HG02870 (cell line): ENCODE results near the gene DDIT4.
"Not testable (repeated sequence)": the region's sequence is repeated elsewhere in the genome, so short reads cannot be mapped to it uniquely, and the experiment has no call there.

Experiments used
- ATAC-seq: cut with Tn5 transposase; IDR thresholded peaks from one replicate; pipeline ENCODE4 v1.9.1; 2021; ENCODE audit warnings: mild to moderate bottlenecking, moderate library complexity; ENCODE audit not compliant: unreplicated experiment

DDIT4 gene, protein sequence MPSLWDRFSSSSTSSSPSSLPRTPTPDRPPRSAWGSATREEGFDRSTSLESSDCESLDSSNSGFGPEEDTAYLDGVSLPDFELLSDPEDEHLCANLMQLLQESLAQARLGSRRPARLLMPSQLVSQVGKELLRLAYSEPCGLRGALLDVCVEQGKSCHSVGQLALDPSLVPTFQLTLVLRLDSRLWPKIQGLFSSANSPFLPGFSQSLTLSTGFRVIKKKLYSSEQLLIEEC

DNA sequence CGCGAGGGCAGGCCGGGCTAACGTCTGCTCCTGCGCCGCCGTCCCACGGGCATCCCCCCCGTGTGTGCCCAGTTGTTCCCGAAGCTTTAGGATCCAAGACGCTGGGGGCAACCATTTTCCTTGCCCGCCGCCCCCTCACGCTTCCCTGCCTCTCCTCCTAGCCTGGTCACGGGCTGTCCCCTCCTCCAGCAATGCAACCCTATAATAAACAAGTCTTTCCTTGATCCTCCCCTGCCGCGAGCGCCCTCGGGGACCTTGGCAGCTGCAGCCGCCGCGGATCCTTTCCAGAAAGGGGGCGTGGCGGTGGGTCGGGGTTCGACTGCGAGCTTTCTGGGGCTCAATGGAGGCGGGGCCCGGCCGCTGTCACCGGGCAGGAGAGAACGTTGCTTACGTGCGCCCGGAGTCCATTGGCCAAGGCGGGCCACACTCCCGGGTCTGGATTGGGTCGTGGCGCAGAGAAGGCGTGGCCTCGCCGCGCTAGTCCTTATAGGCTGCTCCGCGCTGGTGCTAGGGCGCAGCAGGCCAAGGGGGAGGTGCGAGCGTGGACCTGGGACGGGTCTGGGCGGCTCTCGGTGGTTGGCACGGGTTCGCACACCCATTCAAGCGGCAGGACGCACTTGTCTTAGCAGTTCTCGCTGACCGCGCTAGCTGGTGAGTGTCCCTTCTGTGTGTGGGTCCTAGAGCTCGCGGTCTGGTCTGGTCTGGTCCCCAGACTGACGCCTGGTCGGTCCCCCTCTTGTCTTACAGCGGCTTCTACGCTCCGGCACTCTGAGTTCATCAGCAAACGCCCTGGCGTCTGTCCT, at the start of gene DDIT4:
Gene DDIT4 (plus strand): TSS at position 515 of the 803 bp plus-strand sequence. CDS start 293 bp downstream, outside the sequence.
- ATAC-seq = peak; percentile 84

DNA sequence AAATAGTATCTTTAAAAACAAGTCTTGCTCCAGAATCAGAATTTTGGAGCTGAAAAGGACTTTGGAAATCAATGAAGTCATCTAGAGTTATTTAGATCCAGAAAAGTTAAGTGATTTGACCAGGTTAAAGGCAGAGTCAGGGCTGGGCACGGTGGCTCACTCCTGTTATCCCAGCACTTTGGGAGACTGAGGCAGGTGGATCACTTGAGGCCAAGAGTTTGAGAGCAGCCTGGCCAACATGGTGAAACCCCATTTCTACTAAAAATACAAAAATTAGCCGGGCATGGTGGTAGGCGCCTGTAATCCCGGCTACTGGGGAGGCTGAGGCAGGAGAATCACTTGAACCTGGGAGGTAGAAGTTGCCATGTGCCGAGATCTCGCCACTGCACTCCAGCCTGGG, 49.5 kb upstream of the DDIT4 start:
- not testable (repeated sequence) for ATAC-seq

DNA sequence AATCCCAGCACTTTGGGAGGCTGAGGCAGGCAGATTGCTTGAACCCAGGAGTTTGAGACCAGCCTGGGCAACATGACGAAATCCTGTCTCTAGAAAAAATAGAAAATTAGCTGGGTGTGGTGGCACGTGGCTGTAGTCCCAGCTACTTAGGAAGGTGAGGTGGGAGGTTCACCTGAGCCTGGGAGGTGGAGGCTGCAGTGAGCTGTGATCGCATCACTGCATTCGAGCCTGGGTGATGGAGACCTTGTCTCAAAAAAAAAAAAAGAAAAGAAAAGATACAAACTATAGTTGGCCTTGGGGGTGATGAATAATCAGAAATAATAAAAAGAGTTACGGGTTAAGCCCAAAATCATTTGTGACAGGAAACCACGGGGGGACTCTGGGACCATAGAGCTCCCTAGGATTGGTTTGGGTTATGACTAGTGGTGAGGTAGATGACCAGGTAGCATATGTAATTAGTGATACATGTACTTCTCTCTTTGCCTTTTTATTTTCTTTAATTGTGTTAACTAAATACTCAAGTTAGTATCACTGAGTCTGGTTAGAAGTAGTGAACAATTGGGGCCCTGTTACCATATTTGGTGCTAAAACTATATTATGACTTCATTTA, 47.2 kb upstream of the DDIT4 start:
- ATAC-seq = no peak

DNA sequence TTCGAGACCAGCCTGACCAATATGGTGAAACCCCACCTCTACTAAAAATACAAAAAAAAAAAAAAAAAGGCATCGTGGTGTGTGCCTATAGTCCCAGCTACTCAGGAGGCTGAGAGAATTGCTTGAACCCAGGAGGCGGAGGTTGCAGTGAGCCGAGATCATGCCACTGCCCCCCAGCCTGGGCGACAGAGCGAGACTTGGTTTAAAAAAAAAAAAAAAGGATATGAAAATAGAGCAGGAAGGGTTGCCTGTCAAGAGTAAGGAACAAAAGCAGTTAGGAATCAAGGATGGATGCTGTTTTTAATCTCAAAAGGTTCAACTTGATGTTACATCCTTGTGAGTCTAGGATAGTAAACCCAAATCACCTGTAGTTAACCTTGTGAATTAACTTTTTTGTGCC, 45.9 kb upstream of the DDIT4 start:
- ATAC-seq = no peak

DNA sequence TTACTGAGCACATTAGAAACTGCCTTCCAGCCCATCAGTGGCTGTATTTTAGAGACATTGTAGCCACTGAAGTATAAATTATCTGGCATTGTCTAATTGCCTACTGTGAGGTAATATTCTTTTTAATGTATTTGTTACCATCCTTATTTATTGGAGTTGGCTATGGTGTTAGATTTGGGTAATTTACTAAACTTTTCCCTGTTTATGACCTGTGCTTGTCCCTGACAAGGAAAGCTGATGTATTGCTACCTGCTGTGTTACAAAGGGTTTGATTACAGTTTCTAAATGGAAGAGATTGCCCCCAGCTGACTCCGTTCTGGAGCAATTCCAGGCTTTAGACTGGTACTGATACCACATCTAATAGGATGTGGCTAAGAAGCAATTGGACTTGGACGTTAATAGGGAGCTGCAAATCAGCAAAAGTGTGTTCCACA, 45.4 kb upstream of the DDIT4 start:
- ATAC-seq = no peak

DNA sequence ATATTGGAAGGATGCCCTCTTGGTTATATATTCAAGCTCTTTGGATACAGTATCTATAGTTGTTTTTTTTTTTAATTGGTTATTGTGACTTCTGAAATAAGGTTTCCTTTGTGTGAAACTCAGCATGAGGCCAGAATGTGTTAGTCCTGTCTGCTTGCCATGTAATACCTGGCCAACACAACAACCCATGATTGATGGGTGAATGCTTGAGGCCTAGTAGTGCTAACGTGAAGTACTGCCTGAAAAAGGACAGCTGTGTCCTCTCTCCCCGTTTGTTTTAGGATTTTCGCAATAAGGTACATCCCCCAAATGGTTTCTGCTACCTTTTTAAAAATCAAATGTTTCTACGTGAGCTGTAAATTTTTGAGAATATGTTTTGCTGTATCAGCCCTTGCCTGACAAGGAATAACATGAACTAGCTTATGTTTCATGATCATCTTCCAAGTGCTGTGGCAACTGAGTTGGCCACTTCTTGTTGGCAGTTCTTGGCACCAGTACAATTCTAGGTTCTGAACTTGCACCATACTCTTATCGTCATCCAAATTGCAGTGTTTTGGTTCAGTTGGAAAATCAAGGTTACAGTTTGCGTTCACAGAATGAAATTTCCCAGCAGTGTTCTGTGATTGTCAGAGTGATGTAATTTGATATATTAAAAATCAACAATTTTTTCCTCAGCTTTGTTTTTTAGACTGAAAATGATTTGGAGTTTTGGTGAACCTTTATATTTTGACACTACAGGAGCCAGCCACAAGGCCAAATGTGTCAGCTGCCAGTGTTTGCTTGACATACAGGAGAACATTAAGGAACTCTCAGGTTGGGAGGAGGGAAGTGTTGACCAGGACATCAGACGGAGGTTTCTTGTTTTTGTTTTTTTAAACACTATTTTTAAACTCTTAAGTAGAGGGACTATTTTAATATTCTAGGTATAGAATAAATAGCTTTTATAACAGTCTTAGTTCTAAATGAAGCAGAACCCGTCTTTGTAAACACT, 44.2 kb upstream of the DDIT4 start:
- ATAC-seq = no peak

DNA sequence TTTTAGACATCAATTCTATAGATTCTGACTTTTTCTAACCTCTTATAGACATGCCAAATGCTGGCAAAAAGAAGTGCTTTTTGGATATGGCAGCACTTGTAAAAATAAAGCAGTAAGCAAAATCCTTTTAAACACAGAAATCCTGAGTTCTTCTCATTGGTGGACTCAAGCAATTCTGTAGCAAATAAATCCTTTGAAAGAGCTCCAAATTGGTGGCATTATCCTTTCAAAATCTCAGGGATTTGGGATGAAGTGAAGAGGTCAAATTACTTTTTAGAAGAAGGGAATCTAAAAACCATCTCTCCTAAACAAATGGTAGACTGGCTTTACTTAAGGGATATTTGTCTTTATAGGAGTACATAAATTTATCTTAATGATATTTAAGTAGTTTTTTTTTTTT, 40.1 kb upstream of the DDIT4 start:
- no peak for ATAC-seq

DNA sequence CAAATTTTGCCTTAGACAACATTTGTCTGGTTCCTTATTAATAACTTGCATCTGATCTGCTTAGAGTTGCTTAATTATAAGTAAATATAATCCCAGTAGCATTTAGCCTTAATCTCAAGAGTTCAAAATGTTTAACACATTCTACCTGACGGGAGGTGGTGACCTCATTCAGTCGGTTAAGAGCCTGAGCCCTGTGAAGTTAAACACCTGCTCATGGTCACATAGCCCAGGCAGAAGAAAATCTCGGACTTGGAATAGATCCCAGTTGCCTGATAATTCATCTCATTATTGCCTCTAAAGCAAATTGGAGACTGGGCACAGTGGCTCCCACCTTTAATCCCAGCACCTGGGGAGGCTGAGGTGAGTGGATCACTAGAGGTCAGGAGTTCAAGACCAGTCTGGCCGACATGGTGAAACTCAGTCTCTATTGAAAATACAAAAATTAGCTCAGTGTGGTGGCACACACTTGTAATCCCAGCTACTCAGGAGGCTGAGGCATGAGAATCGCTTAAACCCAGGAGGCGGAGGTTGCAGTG, 39.1 kb upstream of the DDIT4 start:
- no peak for ATAC-seq

DNA sequence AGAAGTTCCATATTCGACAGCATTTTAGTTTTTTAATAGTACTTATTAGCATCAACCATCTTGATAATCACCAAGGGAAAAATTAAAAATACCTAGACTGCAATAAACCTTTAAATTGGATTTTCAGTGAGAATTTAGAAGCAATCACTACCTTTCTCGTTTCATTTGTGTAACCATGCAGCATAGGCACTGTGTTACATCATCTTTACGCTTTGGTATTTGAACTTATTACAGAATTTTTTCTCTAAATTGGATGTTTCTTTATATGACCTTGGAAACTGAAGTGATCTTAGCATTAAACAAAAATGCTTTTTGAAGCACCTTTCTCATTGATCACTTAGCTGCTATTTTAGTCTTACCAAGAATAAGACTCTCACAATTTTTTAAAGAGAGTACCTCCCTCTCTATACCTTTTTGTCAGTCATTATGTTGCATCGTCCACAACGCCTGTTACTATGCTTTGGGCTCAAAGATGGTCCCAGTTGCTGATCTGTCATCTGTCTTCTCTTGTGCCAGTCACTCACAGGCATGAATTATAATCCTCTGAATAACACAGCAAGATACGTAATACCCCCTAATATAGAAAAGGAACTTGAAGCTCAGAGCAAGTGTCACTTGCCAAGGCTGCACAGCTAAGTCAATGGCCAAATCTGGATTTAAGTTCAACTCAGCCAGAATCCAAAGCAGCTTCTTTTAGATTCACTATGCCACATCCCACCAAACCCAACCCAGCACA, 38.0 kb upstream of the DDIT4 start:
- no peak for ATAC-seq

DNA sequence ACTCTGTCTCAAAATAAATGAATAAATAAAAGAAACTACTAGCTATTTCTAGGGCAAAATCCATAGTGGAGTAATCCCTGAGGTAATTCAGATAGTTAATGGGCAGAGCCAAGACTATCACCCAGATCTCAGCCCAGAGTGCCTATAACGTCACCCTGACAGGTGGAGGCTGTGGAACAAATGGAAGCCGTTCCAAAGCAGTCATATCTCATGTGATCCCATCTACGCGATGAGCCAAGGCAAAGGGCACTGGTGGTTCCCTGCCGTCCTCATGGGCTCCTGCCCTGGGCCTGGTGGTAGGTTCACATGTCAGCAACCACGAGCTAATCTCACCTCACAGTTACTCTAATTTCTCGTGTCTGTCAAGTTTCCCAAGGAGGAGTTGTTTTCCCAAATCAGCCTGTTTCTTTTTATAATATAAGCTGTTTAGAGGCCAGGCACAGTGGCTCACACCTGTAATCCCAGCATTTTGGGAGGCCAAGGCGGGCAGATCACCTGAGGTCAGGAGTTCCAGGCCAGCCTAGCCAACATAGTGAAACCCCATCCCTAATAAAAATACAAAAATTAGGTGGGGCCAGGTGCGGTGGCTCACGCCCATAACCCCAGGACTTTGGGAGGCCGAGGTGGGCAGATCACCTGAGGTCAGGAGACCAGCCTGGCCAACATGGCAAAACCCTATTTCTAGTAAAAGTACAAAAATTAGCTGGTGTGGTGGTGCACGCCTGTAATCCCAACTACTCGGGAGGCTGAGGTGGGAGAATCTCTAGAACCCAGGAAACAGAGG, 35.1 kb upstream of the DDIT4 start:
- ATAC-seq = no peak

DNA sequence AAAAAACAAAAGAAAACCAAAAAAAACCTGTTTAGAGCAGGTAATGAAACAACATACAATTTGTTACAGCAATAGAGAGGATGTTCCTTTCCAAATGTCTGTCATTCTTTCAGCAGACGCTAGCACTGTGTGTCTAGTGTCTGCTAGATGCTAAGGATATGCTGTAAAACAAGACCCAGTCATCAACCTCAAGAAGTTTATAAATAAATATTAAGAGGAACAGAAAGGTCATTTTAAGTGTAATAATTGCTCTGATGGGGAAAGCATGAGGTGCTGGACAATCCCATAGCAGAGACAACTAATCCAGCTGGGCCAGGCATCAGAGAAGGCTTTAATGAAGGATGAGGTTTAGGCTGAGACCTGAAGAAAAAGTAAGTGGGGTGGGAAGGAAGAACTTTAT, 34.3 kb upstream of the DDIT4 start:
- no peak for ATAC-seq

DNA sequence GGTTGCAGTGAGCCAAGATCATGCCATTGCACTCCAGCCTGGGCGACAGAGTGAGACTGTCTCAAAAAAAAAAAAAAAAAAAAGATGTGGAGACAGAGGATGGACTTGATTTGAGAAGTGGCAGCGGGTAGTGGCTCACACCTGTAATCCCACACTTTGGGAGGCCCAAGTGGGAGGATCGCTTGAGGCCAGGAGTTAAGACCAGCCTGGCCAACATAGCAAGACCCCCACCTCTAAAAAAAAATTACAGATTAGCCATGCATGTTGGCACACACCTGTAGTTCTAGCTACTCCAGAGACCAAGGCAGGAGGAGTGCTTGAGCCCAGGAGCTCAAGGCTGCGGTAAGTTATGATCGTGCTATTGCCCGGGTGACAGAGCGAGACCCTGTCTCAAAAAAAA, 33.4 kb upstream of the DDIT4 start:
- ATAC-seq = no peak

DNA sequence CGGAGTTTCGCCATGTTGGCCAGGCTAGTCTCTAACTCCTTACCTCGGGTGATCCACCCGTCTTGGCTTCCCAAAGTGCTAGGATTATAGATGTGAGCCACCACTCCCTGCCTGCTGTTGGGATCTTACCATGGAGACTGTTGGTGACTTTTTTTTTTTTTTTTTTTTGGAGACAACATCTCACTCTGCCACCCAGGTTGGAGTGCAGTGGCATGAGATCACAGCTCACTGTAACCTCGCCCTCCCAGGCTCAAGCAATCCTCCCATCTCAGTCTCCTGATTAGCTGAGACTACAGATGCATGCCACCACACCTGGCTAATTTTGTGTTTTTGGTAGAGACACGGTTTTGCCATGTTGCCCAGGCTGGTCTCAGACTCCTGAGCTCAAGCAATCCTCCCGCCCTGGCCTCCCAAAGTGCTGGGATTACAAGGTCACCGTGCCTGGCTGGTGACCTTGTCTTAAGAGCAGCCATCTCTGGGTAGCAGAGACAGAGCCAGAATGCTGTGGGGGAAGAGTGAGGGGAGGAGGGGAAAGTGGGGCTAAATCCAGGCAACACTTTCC, 32.0 kb upstream of the DDIT4 start:
- no peak for ATAC-seq

DNA sequence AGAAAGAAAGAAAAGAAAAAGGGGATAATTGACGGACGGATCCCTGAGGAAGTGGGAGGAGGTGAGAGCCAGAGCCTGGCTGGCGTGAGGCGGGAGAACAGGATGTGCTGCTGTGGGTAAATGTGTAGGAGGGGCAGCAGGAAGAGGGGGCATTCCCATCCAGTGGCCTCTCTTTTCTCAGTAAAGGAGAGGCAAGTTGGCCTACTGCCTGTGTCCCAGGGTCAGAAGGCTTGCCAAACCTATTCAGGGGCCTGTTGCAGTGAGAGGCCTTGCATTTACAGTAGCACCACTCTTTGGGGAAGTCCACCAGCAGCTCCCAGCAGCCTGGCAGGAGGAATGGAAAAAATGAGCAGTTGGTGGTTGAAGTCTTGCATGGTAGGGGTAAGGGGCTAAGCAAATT, 31.0 kb upstream of the DDIT4 start:
- no peak for ATAC-seq

DNA sequence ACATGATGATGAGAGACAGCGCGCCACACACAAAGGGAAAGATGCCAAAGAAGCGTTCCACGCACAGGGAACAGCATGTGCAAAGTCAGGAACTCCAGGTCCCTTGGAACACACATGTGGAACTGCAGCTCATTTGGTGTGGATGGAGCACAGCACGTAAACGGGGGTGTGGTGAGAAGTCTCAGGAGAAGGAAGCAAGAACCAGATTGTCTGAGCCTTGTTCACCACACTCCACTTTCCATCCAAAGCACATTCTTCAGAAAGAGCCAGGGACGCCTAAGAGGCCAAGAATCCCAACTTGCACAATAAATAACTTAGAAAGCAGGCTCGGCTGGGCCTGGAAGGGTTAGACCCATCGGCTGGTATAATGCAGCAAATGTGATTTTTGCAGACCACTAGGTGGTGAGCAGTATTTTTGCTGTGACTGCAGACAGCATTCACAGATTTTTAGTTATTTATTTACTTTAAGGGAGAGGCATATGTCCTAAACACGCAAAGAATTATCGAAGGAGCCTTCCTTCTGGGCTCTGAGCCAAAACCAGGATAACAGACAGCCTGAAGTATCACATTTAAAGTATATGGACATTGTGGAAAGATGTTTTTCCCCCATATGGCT, 29.8 kb upstream of the DDIT4 start:
- ATAC-seq = no peak

DNA sequence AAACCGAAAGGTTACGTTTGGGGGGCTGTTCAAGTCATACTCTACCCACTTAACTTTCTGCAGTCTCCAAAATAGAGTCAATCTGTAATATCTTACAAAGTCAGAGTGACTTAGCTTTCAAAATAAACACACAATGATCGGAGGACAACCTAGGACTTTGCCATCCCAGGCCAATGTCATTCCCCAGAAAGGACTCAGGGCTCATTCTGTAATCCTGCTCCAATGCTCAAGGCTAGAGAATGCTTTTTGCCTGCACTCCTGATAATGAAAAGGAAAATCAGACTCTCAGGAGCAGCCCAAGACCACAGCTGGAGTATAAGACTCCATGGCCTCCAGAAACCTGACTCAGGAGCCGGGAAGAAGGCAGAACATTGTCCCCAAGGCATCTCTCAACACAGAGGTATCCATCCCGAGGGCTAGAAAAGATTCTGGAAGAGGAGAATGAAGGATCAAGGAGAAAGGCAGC, 29.1 kb upstream of the DDIT4 start:
- no peak for ATAC-seq

DNA sequence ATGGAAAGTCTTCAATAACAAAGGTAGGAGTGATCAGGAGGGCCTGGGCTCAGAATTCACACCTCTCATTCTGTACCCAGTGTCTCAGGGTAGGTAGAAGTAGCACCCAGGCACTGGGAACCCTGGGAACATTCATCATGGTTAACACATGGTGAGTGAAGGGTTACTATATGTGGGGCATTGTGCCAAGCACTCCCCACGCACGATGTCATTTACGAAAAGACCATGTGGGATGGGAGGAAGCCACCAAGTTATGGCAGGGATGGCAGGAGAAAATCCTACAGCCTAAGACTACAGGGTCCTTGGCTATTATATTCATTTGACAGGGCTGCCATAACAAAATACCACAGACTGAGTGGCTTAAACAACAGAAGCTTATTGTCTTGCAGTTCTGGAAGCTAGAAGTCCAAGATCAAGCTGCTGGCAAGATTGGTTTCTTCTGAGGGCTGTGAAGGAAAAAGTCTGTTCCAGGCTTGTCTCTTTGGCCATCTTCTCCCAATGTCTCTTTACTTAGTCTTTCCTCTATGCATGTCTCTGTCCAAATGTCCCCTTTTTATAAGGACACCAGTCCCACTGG, 27.7 kb upstream of the DDIT4 start:
- no peak for ATAC-seq
